ENCODE measurements around the gene CD34. TPM values are rescaled to one million over a fixed set of nuclear protein-coding genes. Genes with fewer than 3 reads are reported as not detected.

CD34 gene
- total RNA-seq, 1 donor from 2014 or later: 84.8 TPM

Other genes starting within 250 kb of the CD34 start
- gene CD46, start 159.1 kb downstream of the CD34 start, total RNA-seq: 95.7 TPM